KMS-11 (cell line): ENCODE data around the gene RNF181.
A peak's percentile ranks its signal among the peaks of the same experiment; 100 is the strongest.

Experiments
- H2AFZ ChIP-seq: fragments of 200-600 bp; sonication (generic); 2 replicates; pipeline ENCODE4 v1.6.1; 2016; ENCODE audit warnings: antibody characterized with exemption, mixed run types, low read depth
- H3K27ac ChIP-seq: fragments of 200-600 bp; sonication (generic); 2 replicates; pipeline ENCODE4 v1.6.1; 2016; ENCODE audit warnings: mild to moderate bottlenecking, mixed run types
- H3K27me3 ChIP-seq: fragments of 200-600 bp; sonication (generic); 2 replicates; pipeline ENCODE4 v1.6.1; 2017; ENCODE audit warnings: mild to moderate bottlenecking, low read depth, mixed run types, moderate library complexity; ENCODE audit not compliant: insufficient read depth
- H3K36me3 ChIP-seq: fragments of 200-600 bp; sonication (generic); 2 replicates; pipeline ENCODE4 v1.6.1; 2017; ENCODE audit warnings: mild to moderate bottlenecking, mixed run types; ENCODE audit not compliant: insufficient read depth
- H3K4me1 ChIP-seq: fragments of 200-600 bp; sonication (generic); 2 replicates; pipeline ENCODE4 v1.6.1; 2016; ENCODE audit warnings: mild to moderate bottlenecking, low read depth, mixed run types; ENCODE audit not compliant: poor library complexity, severe bottlenecking
- H3K4me2 ChIP-seq: fragments of 200-600 bp; sonication (generic); 2 replicates; pipeline ENCODE4 v1.7.0; 2016; ENCODE audit warnings: mild to moderate bottlenecking, mixed run types
- H3K4me3 ChIP-seq: fragments of 200-600 bp; sonication (generic); IDR thresholded peaks from 2 replicates; pipeline ENCODE4 v1.6.1; 2017; ENCODE audit warnings: low read depth, low read length, mixed read lengths; ENCODE audit not compliant: insufficient read depth
- H3K79me2 ChIP-seq: fragments of 200-600 bp; sonication (generic); 2 replicates; pipeline ENCODE4 v1.6.1; 2016; ENCODE audit warnings: low read depth, mixed run types; ENCODE audit not compliant: insufficient read depth
- H3K9ac ChIP-seq: fragments of 200-600 bp; sonication (generic); 2 replicates; pipeline ENCODE4 v1.6.1; 2016; ENCODE audit warnings: mild to moderate bottlenecking, mixed run types
- H4K20me1 ChIP-seq: fragments of 200-600 bp; sonication (generic); 2 replicates; pipeline ENCODE4 v1.6.1; 2016; ENCODE audit warnings: mild to moderate bottlenecking, mixed run types; ENCODE audit not compliant: insufficient read depth
- TF ChIP-seq, protein P1 (sequence below): fragments of 200-600 bp; sonication (generic); conservative IDR thresholded peaks from 2 replicates; pipeline ENCODE4 v1.6.1; 2017; ENCODE audit warnings: low read depth, mild to moderate bottlenecking, antibody characterized with exemption, low read length, moderate library complexity, mixed read lengths

Gene RNF181

DNA sequence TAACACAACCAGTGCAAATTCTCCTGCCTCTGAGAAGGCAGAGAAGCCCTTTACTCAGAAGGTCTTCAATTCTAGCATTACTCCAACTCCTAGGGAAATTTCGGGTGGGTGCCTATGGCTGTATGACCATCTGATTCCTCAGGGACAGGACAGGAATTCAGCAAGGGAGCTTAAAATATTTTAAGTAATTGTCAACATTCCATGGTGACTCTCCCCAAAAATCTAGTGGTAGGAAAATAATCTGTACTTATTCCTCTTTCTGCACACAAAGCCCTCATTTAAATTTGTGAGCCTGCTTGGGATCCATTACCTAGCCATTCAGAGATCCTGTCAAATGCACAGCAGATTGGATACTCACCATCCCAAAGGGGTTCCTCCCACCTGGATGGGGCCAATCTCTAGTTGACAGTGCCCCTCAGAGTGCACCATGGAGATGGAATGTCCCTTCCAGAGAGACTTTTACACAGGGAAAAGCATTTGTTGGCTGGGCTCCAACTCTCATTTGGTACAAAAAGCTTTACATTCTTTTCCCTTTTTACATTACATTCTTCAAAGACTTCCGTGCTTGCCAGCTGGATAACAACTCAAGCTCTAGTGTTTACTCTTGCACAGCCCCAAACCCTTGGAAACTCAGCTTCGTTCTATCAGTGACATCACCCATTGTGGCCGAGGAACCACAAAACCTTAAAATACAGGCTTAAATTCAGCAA, 10.0 kb downstream of the RNF181 start:
- Histone ChIP-seq H3K9ac (no peak overlapping the region), H3K79me2 (no peaks in the 10 kb centered on the region), H2AFZ (no peak overlapping the region), H3K27ac (no peak overlapping the region), H3K27me3 (no peaks in the 10 kb centered on the region), H4K20me1 (no peaks in the 10 kb centered on the region), H3K36me3 (no peaks in the 10 kb centered on the region), H3K4me2 (no peak overlapping the region), H3K4me1 (peaks cover 17% of the 10 kb centered on the region), H3K4me3 (no peak overlapping the region)
- TF ChIP-seq, protein P1, sequence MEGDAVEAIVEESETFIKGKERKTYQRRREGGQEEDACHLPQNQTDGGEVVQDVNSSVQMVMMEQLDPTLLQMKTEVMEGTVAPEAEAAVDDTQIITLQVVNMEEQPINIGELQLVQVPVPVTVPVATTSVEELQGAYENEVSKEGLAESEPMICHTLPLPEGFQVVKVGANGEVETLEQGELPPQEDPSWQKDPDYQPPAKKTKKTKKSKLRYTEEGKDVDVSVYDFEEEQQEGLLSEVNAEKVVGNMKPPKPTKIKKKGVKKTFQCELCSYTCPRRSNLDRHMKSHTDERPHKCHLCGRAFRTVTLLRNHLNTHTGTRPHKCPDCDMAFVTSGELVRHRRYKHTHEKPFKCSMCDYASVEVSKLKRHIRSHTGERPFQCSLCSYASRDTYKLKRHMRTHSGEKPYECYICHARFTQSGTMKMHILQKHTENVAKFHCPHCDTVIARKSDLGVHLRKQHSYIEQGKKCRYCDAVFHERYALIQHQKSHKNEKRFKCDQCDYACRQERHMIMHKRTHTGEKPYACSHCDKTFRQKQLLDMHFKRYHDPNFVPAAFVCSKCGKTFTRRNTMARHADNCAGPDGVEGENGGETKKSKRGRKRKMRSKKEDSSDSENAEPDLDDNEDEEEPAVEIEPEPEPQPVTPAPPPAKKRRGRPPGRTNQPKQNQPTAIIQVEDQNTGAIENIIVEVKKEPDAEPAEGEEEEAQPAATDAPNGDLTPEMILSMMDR, result no peak

DNA sequence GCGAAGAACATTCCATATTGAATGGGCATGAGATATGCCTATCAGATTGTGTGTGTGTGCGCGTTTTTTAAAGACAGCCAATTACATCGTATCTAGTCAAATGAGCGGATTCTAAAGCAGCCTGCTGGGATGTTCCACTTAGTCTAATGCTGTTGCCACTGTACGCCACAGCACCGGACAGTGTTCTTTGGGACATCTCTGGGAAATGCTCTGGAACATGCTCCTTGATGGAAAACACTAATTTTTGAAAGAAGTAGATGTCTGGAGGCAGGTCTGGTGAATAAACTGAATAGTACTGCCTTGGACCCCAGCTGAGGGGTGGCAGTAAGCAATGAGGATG, 10.5 kb downstream of the RNF181 start:
- TF ChIP-seq, protein P1, result no peak
- no peak overlapping the region for H3K4me2 ChIP-seq
- peaks cover 19% of the 10 kb centered on the region for H3K4me1 ChIP-seq
- no peak overlapping the region for H3K27ac ChIP-seq
- H3K4me3 ChIP-seq, result no peak overlapping the region
- 0 out of 2 replicates have a peak, but pooled peaks cover under 1% of the 10 kb centered on the region for H3K79me2 ChIP-seq
- no peak overlapping the region for H2AFZ ChIP-seq
- H3K36me3 ChIP-seq, result no peaks in the 10 kb centered on the region
- H3K27me3 ChIP-seq, result no peaks in the 10 kb centered on the region
- H4K20me1 ChIP-seq, result no peaks in the 10 kb centered on the region
- H3K9ac ChIP-seq, result no peak overlapping the region

DNA sequence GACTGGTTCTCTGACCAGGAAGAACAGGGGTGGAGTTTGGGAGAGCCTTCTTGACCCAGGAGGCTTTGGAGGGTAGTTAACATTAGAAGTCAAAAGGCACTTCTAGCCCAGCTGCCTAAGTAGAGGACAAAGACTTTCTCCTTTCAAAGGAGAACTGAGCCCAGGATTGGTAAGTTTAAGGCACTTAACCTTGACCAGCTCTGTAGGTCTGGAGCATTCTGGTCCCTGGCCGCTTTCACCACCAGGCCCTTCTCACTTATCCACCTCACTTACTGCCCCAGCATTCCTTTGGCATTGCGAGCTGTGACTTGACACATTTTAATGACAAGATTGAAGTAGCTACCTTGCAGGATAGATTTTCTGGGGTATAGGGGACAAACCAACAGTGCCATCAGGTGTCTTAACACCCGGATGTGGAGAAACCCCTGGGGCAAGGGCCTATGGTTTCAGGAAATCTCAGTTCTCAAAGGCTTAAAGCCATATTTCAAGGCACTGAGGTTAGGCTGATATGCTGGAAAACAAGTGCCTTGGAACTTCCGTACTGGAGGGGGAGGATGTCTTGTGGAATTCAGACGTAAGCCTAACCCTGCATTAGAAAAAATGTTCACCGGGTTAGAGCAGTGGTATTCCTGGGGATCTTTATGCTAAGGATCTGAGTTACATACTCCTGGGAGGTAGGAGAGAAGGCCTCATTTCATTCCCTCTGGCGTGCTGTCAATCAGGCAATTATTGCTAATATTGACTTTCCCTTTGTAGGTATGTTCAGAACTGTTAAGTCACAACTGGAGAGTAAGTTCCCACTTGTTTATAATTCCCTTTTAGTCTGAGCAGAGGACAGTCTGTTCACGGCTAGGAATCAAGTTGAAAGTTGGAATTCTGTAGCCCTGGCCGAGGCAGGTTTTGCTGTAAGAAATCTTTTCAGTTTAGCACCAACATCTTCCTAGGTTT, 12.0 kb downstream of the RNF181 start:
- peaks cover 23% of the 10 kb centered on the region for H3K4me1 ChIP-seq
- no peaks in the 10 kb centered on the region for H4K20me1 ChIP-seq
- no peak overlapping the region for H3K4me3 ChIP-seq
- H3K9ac ChIP-seq, result no peak overlapping the region
- 0 out of 2 replicates have a peak, but pooled peaks cover 4% of the 10 kb centered on the region for H3K79me2 ChIP-seq
- TF ChIP-seq, protein P1, result no peak
- H3K36me3 ChIP-seq, result no peaks in the 10 kb centered on the region
- H2AFZ ChIP-seq, result no peak overlapping the region
- no peaks in the 10 kb centered on the region for H3K27me3 ChIP-seq
- H3K4me2 ChIP-seq, result no peak overlapping the region
- H3K27ac ChIP-seq, result no peak overlapping the region

DNA sequence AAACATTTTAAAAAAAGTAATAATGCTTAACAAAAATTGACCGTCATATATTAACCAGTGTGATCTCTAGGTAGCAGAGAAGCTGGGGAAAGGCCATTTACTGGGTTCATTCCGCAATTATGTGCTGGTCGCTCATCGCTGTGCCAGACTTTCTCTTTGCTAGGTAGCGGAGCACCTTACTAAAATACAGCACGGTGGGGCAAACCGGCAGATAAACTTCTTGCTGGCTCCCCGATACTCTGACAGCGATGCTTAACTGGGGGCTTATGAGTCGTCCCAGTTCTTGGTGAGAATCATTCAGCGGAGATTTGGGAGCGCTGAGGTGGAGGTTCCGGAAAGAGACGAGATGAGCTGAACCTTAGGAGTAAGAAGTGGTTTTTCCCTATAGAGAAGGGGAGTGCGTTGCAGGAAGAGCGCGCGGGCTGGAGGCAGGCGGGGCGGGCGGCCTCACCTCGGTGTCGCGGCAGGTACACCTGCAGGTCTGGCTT, 15.7 kb downstream of the RNF181 start:
- no peak overlapping the region for H3K4me3 ChIP-seq
- H4K20me1 ChIP-seq, result no peaks in the 10 kb centered on the region
- H3K4me1 ChIP-seq, result peaks cover 12% of the 10 kb centered on the region
- H3K9ac ChIP-seq, result peak overlapping the region; percentile 38; the same call in 1 of the 2 replicates
- H3K27ac ChIP-seq, result no peak overlapping the region
- H3K27me3 ChIP-seq, result no peaks in the 10 kb centered on the region
- TF ChIP-seq, protein P1, result no peak
- peak overlapping the region; percentile 72 for H3K4me2 ChIP-seq
- H2AFZ ChIP-seq, result peak overlapping the region; percentile 88
- H3K36me3 ChIP-seq, result no peaks in the 10 kb centered on the region
- peaks cover 6% of the 10 kb centered on the region; the same call in 1 of the 2 replicates for H3K79me2 ChIP-seq
